Lower leg skin (tissue), 4 donors: ENCODE measurements around the gene PTER. TPM values are rescaled to one million over a fixed set of nuclear protein-coding genes. Genes with fewer than 3 reads are reported as not detected.

Experiments used
- DNase-seq, 2 donors: peaks; one replicate each; pipeline ENCODE4 v3.0.0-alpha.2; 2019; ENCODE audit warnings: low spot score in 2 of 2
- H3K4me3 ChIP-seq: fragments of 200-600 bp; sonication (generic); 2 replicates; pipeline ENCODE4 v1.5.1; 2017; ENCODE audit warnings: mild to moderate bottlenecking, low read depth; ENCODE audit not compliant: poor library complexity, severe bottlenecking
- CTCF ChIP-seq, 3 donors: fragments of 450-650 bp; IDR thresholded peaks; one replicate each; pipeline ENCODE4 v1.5.1; 2016; ENCODE audit warnings: antibody characterized with exemption in 3 of 3, mild to moderate bottlenecking in 3 of 3, moderate library complexity in 2 of 3
- POLR2A ChIP-seq, 2 donors: fragments of 450-650 bp; IDR thresholded peaks; one replicate each; pipeline ENCODE4 v1.6.1; 2016 to 2017; ENCODE audit warnings: antibody characterized with exemption in 2 of 2, mild to moderate bottlenecking in 1 of 2, moderate library complexity in 1 of 2
- WGBS, 2 donors: methylation state at CpG; one replicate each; pipeline ENCODE4 v1.1.5; 2018; 5-methylcytosine and 5-hydroxymethylcytosine counted together
- intact Hi-C: fragments of 100-400 bp; cut with DNase I; formaldehyde crosslinking; loops from one replicate; pipeline ENCODE4 v1.15.0; 2023; ENCODE audit warnings: low total_unique reads
- total RNA-seq, 4 donors: library from RNA; depleted of rRNA; stranded (reverse); fragments of >200 nt; gene quantifications; one replicate each; pipeline ENCODE4 v1.1.0, GENCODE V29; 2016

The PTER gene
- total RNA-seq, 4 donors from 2014 or later = 10.2 to 17.6 (median 14.0) TPM

DNA sequence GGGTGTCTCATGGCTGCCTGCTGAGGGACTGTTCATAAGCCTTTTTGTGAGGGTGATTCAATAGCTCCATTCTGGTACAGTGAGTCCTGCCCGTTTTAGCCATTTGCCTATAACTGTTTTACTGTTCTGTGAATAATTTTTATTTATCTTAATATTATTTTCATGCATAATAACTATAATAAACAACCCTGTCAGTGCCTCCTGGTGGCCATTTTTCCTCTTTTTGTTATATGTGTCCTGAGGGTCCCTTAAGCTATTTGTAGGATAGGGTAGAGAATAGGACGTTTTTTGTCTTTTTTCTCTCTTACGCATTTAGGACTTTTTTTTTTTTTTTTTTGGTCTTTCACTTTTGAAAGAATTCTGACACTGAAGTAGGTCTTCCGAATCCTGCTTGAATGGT is 82.0 kb downstream of the PTER start:
- no peak for TF ChIP-seq CTCF (IDR thresholded peaks at IDR 0.05)
- no peak for TF ChIP-seq POLR2A (IDR thresholded peaks at IDR 0.05)
- intact Hi-C loops = no loop called here
- no peak overlapping the region for H3K4me3 ChIP-seq
- 80 to 87% methylated on average over 4 of the region's 4 CpGs for WGBS, 2 donors
- no peak for DNase-seq

DNA sequence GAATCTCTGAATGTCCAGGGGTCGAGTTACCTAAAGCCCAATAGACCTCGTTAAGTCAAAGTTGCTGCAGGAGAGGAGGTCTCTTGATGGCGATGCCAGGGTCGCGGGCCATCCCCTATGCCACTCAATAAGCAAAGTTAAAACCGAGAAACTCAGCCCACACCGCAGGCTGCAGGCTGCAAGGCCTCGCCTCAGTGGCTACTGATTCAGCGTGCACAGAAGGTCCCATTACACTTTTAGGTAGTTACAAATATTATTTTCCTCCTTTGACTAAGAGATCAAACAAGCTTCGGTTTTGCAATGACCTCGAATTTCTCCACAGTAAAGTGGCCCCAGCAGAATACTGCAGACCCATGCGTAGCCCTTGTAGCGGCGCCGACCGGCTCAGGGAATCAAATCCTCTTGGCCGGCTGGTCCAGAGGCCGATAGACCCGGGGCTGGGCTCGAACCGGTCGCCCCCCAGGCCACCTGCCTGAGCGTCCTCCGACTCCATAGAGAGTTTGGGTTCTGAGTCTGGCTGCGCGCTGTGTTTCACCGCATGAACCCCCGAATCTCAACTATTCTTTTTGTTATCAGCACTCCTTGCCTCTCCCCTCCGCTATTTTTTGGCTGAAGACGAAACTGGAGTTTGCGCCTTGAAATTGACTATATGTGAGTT is 82.6 kb downstream of the PTER start:
- TF ChIP-seq POLR2A (IDR thresholded peaks at IDR 0.05) (no peak), CTCF (IDR thresholded peaks at IDR 0.05) (no peak)
- no peak overlapping the region for H3K4me3 ChIP-seq
- no peak for DNase-seq
- intact Hi-C loops = no loop called here
- WGBS, 2 donors = 53 to 61% methylated on average over 31 of the region's 31 CpGs

- peak overlapping the region; percentile 38 for H3K4me3 ChIP-seq
- WGBS, 2 donors = 7% methylated on average over 69 to 83 of the region's 104 CpGs
- intact Hi-C loops = no loop called here
- TF ChIP-seq POLR2A (IDR thresholded peaks at IDR 0.05) = no peak
- TF ChIP-seq CTCF (IDR thresholded peaks at IDR 0.05) = no peak
- DNase-seq = no peak
Measured at GRCh38 chr10:16519908-16520861, 83.4 kb downstream of the PTER start.

GRCh38 chr10:16520900-16521299 is 84.1 kb downstream of the PTER start:
- TF ChIP-seq CTCF (IDR thresholded peaks at IDR 0.05) = no peak
- TF ChIP-seq POLR2A (IDR thresholded peaks at IDR 0.05) = no peak
- no peak for DNase-seq
- peak overlapping the region; percentile 38 for H3K4me3 ChIP-seq
- intact Hi-C loops = no loop called here
- WGBS, 2 donors = 0% methylated on average over 7 of the region's 39 CpGs; no CpG with 5 or more reads in 1 of the 2 donors

DNA sequence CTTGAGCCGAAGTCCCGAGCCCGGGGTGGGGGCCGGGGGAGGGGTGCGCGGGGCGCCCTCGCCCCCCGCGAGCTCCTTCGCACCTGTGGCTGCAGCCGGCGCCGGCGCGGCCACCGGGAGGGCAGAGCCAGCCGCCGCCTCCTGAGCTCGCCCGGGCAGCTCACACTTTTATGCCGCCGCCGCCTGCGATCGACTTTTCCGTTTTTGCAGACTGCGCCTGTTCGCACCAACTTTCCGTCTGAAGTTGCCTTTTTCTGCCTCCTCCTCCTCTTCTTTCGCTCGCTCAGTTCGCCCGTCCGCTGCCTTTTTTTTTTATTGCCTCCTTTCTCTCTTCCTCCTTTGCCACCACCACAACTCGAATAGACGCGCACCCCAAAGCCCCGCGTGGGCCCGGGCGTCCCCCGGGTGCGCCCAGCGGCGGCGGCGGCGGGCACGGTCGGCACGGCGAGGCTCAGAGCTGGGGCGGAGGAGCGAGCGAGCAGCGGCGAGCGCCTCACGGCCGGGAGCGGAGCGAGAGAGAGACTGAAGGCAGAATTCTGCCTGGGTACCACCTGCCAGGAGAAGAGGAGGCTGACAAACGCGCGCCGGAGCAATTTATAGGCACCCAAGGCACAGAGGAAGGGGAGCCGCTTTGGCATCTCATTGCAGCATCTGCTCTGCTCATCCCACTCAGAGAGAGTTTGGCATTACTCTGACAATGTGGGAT is 84.7 kb downstream of the PTER start, which contains the start of gene C1QL3:
Gene C1QL3, minus strand, starts transcription at position 569 of the 706 bp plus-strand sequence. CDS start 814 bp downstream, outside the sequence.
- TF ChIP-seq POLR2A (IDR thresholded peaks at IDR 0.05) = no peak
- TF ChIP-seq CTCF (IDR thresholded peaks at IDR 0.05) = no peak
- DNase-seq = no peak
- peak within 1 kb of the TSS; percentile 38 for H3K4me3 ChIP-seq
- intact Hi-C loops = no loop called here
- 1% methylated on average over 59 to 63 of the region's 68 CpGs for WGBS, 2 donors
